ENCODE data around the gene L1TD1. TPM values are rescaled to one million over a fixed set of nuclear protein-coding genes. Genes with fewer than 3 reads are reported as not detected.

Gene L1TD1
- polyA plus RNA-seq, 1 experiment, result not detected

GRCh38 chr1:62207187-62207586 is 12.5 kb downstream of the L1TD1 start:
- Histone ChIP-seq H3K27me3 (ENCODE audit: control insufficient read depth, insufficient read depth, low read length) (no peaks in the 10 kb centered on the region), H3K4me3 (ENCODE audit: low read depth, low read length) (no peak overlapping the region), H3K9me3 (ENCODE audit: control insufficient read depth, insufficient read depth, low read length) (no peaks in the 10 kb centered on the region; the same call in none of the 2 replicates), H3K27ac (ENCODE audit: low read depth, low read length) (no peak overlapping the region)
- DNase-seq (ENCODE audit: low read depth, low spot score), result no peak
- no peak for TF ChIP-seq CTCF (IDR thresholded peaks at IDR 0.05; ENCODE audit: low read depth, low read length)
- POLR2A ChIA-PET, result no interaction called here
- CTCF ChIA-PET, result interaction anchor here (1.2 kb wide), 1 partner anchor 63 kb away, joined by 3 read pairs; no protein-coding TSS in a partner anchor

- no peak for DNase-seq (ENCODE audit: low read depth, low spot score)
- no peak for TF ChIP-seq CTCF (IDR thresholded peaks at IDR 0.05; ENCODE audit: low read depth, low read length)
- H3K27ac ChIP-seq (ENCODE audit: low read depth, low read length), result no peak overlapping the region
- H3K27me3 ChIP-seq (ENCODE audit: control insufficient read depth, insufficient read depth, low read length), result no peaks in the 10 kb centered on the region
- no peaks in the 10 kb centered on the region; the same call in none of the 2 replicates for H3K9me3 ChIP-seq (ENCODE audit: control insufficient read depth, insufficient read depth, low read length)
- ChIA-PET POLR2A (no interaction called here), CTCF (interaction anchor here (1.6 kb wide), 1 partner anchor 32 kb away, joined by 6 read pairs; no protein-coding TSS in a partner anchor)
- H3K4me3 ChIP-seq (ENCODE audit: low read depth, low read length), result no peak overlapping the region
These were observed 13.4 kb downstream of the L1TD1 start for GRCh38 chr1:62208087-62208486.

GRCh38 chr1:62208970-62209369 is 14.3 kb downstream of the L1TD1 start:
- no peak overlapping the region for H3K4me3 ChIP-seq (ENCODE audit: low read depth, low read length)
- POLR2A ChIA-PET, result no interaction called here
- no peaks in the 10 kb centered on the region; the same call in none of the 2 replicates for H3K9me3 ChIP-seq (ENCODE audit: control insufficient read depth, insufficient read depth, low read length)
- no peak for TF ChIP-seq CTCF (IDR thresholded peaks at IDR 0.05; ENCODE audit: low read depth, low read length)
- DNase-seq (ENCODE audit: low read depth, low spot score), result no peak
- H3K27me3 ChIP-seq (ENCODE audit: control insufficient read depth, insufficient read depth, low read length), result no peaks in the 10 kb centered on the region
- no peak overlapping the region for H3K27ac ChIP-seq (ENCODE audit: low read depth, low read length)
- CTCF ChIA-PET, result interaction anchor here (1.6 kb wide), 1 partner anchor 33 kb away, joined by 6 read pairs; no protein-coding TSS in a partner anchor

GRCh38 chr1:62209931-62210595 is 15.4 kb downstream of the L1TD1 start:
- H3K9me3 ChIP-seq (ENCODE audit: control insufficient read depth, insufficient read depth, low read length), result peaks cover 6% of the 10 kb centered on the region
- ChIA-PET CTCF (no interaction called here), POLR2A (no interaction called here)
- no peak overlapping the region for H3K27ac ChIP-seq (ENCODE audit: low read depth, low read length)
- no peak for TF ChIP-seq CTCF (IDR thresholded peaks at IDR 0.05; ENCODE audit: low read depth, low read length)
- no peak overlapping the region for H3K4me3 ChIP-seq (ENCODE audit: low read depth, low read length)
- no peaks in the 10 kb centered on the region for H3K27me3 ChIP-seq (ENCODE audit: control insufficient read depth, insufficient read depth, low read length)
- no peak for DNase-seq (ENCODE audit: low read depth, low spot score)

- Histone ChIP-seq H3K9me3 (ENCODE audit: control insufficient read depth, insufficient read depth, low read length) (peaks cover 8% of the 10 kb centered on the region), H3K27ac (ENCODE audit: low read depth, low read length) (no peak overlapping the region), H3K4me3 (ENCODE audit: low read depth, low read length) (no peak overlapping the region), H3K27me3 (ENCODE audit: control insufficient read depth, insufficient read depth, low read length) (no peaks in the 10 kb centered on the region)
- CTCF ChIA-PET, result no interaction called here
- TF ChIP-seq CTCF (IDR thresholded peaks at IDR 0.05; ENCODE audit: low read depth, low read length), result no peak
- POLR2A ChIA-PET, result no interaction called here
- DNase-seq (ENCODE audit: low read depth, low spot score), result no peak
These were observed 16.3 kb downstream of the L1TD1 start for GRCh38 chr1:62210960-62211359.

Measured in AG04450 (cell line).